OCI-LY7 (cell line): ENCODE results near the gene FAM151A. TPM values are rescaled to one million over a fixed set of nuclear protein-coding genes. Genes with fewer than 3 reads are reported as not detected.

Source experiments
- BruUV-seq: library from RNA; stranded (reverse); fragments of 400-500 nt; replicated peaks from 2 replicates; lab custom pipeline; 2021; lab: Mats Ljungman, UMichigan
- CTCF ChIA-PET: fragments of 300-600 bp; sonication (Branson Sonifier 250); formaldehyde crosslinking; loops from one replicate; lab custom pipeline; 2022; ENCODE audit warnings: antibody characterized with exemption; ENCODE audit not compliant: unreplicated experiment; lab: Charles Lee
- POLR2A ChIA-PET: fragments of 300-600 bp; sonication (Branson Sonifier 250); formaldehyde crosslinking; loops from one replicate; lab custom pipeline; 2022; ENCODE audit warnings: antibody characterized with exemption; lab: Charles Lee
- DNase-seq: peaks from one replicate; pipeline ENCODE4 v3.0.0-alpha.2; 2015; ENCODE audit warnings: low spot score
- H2AFZ ChIP-seq: fragments of 200-600 bp; sonication (generic), shearing (Covaris generic); 2 replicates; pipeline ENCODE4 v1.6.1; 2014; ENCODE audit warnings: mild to moderate bottlenecking, antibody characterized with exemption, low read length, moderate library complexity
- H3K27ac ChIP-seq: fragments of 200-600 bp; sonication (generic); 2 replicates; pipeline ENCODE4 v1.5.1; 2014; ENCODE audit warnings: mixed run types, low read depth, mild to moderate bottlenecking, moderate library complexity, low read length, inconsistent platforms; ENCODE audit not compliant: poor library complexity, severe bottlenecking
- H3K36me3 ChIP-seq: fragments of 200-600 bp; sonication (generic); 2 replicates; pipeline ENCODE4 v1.6.1; 2014; ENCODE audit warnings: mild to moderate bottlenecking, antibody characterized with exemption, low read length, moderate library complexity, mixed read lengths; ENCODE audit not compliant: insufficient read depth
- H3K4me1 ChIP-seq: fragments of 200-600 bp; sonication (generic); 2 replicates; pipeline ENCODE4 v1.5.1; 2014; ENCODE audit warnings: mild to moderate bottlenecking, low read length; ENCODE audit not compliant: insufficient read depth, poor library complexity, severe bottlenecking
- H3K4me2 ChIP-seq: fragments of 200-600 bp; sonication (generic); 2 replicates; pipeline ENCODE4 v1.6.1; 2014; ENCODE audit warnings: mild to moderate bottlenecking, low read length
- H3K4me3 ChIP-seq: fragments of 200-600 bp; sonication (generic); 2 replicates; pipeline ENCODE4 v1.5.1; 2014; ENCODE audit warnings: mild to moderate bottlenecking, low read depth, low read length; ENCODE audit not compliant: poor library complexity, severe bottlenecking
- H3K79me2 ChIP-seq: fragments of 200-600 bp; sonication (generic); 2 replicates; pipeline ENCODE4 v1.6.1; 2016; ENCODE audit warnings: low read depth, mild to moderate bottlenecking, low read length, moderate library complexity, mixed read lengths; ENCODE audit not compliant: insufficient read depth
- H3K9me2 ChIP-seq: fragments of 200-600 bp; sonication (generic); 2 replicates; pipeline ENCODE4 v1.6.1; 2016; ENCODE audit warnings: mild to moderate bottlenecking, low read length, mixed read lengths; ENCODE audit not compliant: insufficient read depth
- H3K9me3 ChIP-seq: fragments of 200-600 bp; sonication (generic); 2 replicates; pipeline ENCODE4 v1.6.1; 2014; ENCODE audit warnings: mild to moderate bottlenecking, mixed run types, low read length, mixed read lengths
- H4K20me1 ChIP-seq: fragments of 200-600 bp; sonication (generic); 2 replicates; pipeline ENCODE4 v1.6.1; 2014; ENCODE audit warnings: mild to moderate bottlenecking, antibody characterized with exemption, low read length, moderate library complexity, mixed read lengths; ENCODE audit not compliant: insufficient read depth
- CTCF ChIP-seq: fragments of 200-600 bp; sonication (generic); conservative IDR thresholded peaks from 2 replicates; pipeline ENCODE4 v1.5.1; 2014; ENCODE audit warnings: mild to moderate bottlenecking, antibody characterized with exemption, low read length, moderate library complexity, mixed read lengths
- EZH2phosphoT487 ChIP-seq: fragments of 200-600 bp; sonication (generic); IDR thresholded peaks from 2 replicates; pipeline ENCODE4 v1.6.1; 2018; ENCODE audit warnings: low read depth, borderline replicate concordance, mild to moderate bottlenecking, mixed run types, antibody characterized with exemption, low read length, moderate library complexity, mixed read lengths
- intact Hi-C: fragments of 100-400 bp; cut with micrococcal nuclease; formaldehyde crosslinking; loops from one replicate; pipeline ENCODE4 v1.10.0; 2022; ENCODE audit not compliant: unreplicated experiment
- total RNA-seq, 2 experiments: library from RNA; depleted of rRNA in 1 of 2; stranded (reverse); fragments of >200 nt in 1 of 2; shearing (Covaris generic) in 1 of 2; gene quantifications; 2 replicates each; pipeline ENCODE4 v1.2.3, GENCODE V29; 2014 to 2022

The FAM151A gene
- total RNA-seq, 2 experiments from 2014 or later = not detected

GRCh38 chr1:54607821-54608565 is 15.3 kb downstream of the FAM151A start:
- Histone ChIP-seq H3K27ac (no peak overlapping the region), H3K4me1 (peaks cover 10% of the 10 kb centered on the region), H2AFZ (no peak overlapping the region), H4K20me1 (no peaks in the 10 kb centered on the region), H3K79me2 (no peaks in the 10 kb centered on the region), H3K9me3 (no peaks in the 10 kb centered on the region), H3K4me3 (no peak overlapping the region), H3K36me3 (no peaks in the 10 kb centered on the region), H3K4me2 (no peak overlapping the region), H3K9me2 (no peaks in the 10 kb centered on the region)
- intact Hi-C loops = no loop called here
- POLR2A ChIA-PET = no interaction called here
- no peak for TF ChIP-seq EZH2phosphoT487
- no peak for TF ChIP-seq CTCF
- CTCF ChIA-PET = interaction anchor here (0.6 kb wide), 2 partner anchors 12 to 274 kb away, joined by 3 read pairs; no protein-coding TSS in a partner anchor
- DNase-seq = no peak
- BruUV-seq = no TSS peak

- ChIA-PET CTCF (no interaction called here), POLR2A (no interaction called here)
- Histone ChIP-seq H3K4me1 (peaks cover 10% of the 10 kb centered on the region), H2AFZ (no peak overlapping the region), H3K36me3 (no peaks in the 10 kb centered on the region), H3K9me2 (no peaks in the 10 kb centered on the region), H3K79me2 (no peaks in the 10 kb centered on the region), H3K4me2 (no peak overlapping the region), H3K27ac (no peak overlapping the region), H3K4me3 (no peak overlapping the region), H4K20me1 (no peaks in the 10 kb centered on the region), H3K9me3 (no peaks in the 10 kb centered on the region)
- TF ChIP-seq EZH2phosphoT487 (no peak), CTCF (no peak)
- intact Hi-C loops = no loop called here
- no TSS peak for BruUV-seq
- DNase-seq = no peak
These were observed 16.4 kb downstream of the FAM151A start for GRCh38 chr1:54606990-54607325.
